H9 (cell line): ENCODE measurements around the gene FBXO11. TPM values are rescaled to one million over a fixed set of nuclear protein-coding genes. Genes with fewer than 3 reads are reported as not detected.

Experiments used
- DNase-seq: peaks from one replicate; pipeline ENCODE4 v3.0.0-alpha.2; 2017
- H2AFZ ChIP-seq: one replicate; pipeline ENCODE4 v1.6.1; 2013; ENCODE audit warnings: mild to moderate bottlenecking, low read length, control low read depth, moderate library complexity
- H2AK5ac ChIP-seq: 2 replicates; pipeline ENCODE4 v1.6.1; 2013; ENCODE audit warnings: low read length, control low read depth, mixed read lengths; ENCODE audit not compliant: insufficient read length
- H2BK120ac ChIP-seq: one replicate; pipeline ENCODE4 v1.6.1; 2013; ENCODE audit warnings: low read depth, mild to moderate bottlenecking, low read length, control low read depth, inconsistent platforms; ENCODE audit not compliant: poor library complexity, severe bottlenecking
- H2BK12ac ChIP-seq: 2 replicates; pipeline ENCODE4 v1.6.1; 2013; ENCODE audit warnings: low read length, control low read depth, mixed read lengths, low read depth; ENCODE audit not compliant: insufficient read length
- H2BK15ac ChIP-seq: 2 replicates; pipeline ENCODE4 v1.6.1; 2013; ENCODE audit warnings: low read depth, low read length, control low read depth
- H2BK20ac ChIP-seq: one replicate; pipeline ENCODE4 v1.6.1; 2013; ENCODE audit warnings: low read depth, mild to moderate bottlenecking, low read length, control low read depth, inconsistent platforms; ENCODE audit not compliant: poor library complexity, severe bottlenecking
- H2BK5ac ChIP-seq: 2 replicates; pipeline ENCODE4 v1.6.1; 2013; ENCODE audit warnings: low read length, control low read depth, mixed read lengths; ENCODE audit not compliant: insufficient read length
- H3K14ac ChIP-seq: 2 replicates; pipeline ENCODE4 v1.6.1; 2013; ENCODE audit warnings: low read length, control low read depth; ENCODE audit not compliant: insufficient read depth
- H3K18ac ChIP-seq: 2 replicates; pipeline ENCODE4 v1.6.1; 2013; ENCODE audit warnings: low read depth, mild to moderate bottlenecking, mixed read lengths, low read length, control low read depth; ENCODE audit not compliant: insufficient read length
- H3K23ac ChIP-seq: 2 replicates; pipeline ENCODE4 v1.6.1; 2013; ENCODE audit warnings: low read length, control low read depth, mixed read lengths, low read depth; ENCODE audit not compliant: insufficient read length
- H3K23me2 ChIP-seq: 2 replicates; pipeline ENCODE4 v1.6.1; 2013; ENCODE audit warnings: low read depth, mild to moderate bottlenecking, mixed read lengths, low read length, control low read depth; ENCODE audit not compliant: insufficient read length, poor library complexity, severe bottlenecking
- H3K27ac ChIP-seq: 2 replicates; pipeline ENCODE4 v1.5.1; 2013; ENCODE audit warnings: low read length, control low read depth, mixed read lengths, low read depth; ENCODE audit not compliant: insufficient read length
- H3K27me3 ChIP-seq: 2 replicates; pipeline ENCODE4 v1.6.1; 2013; ENCODE audit warnings: low read length, control low read depth, inconsistent platforms; ENCODE audit not compliant: insufficient read depth
- H3K4ac ChIP-seq: 2 replicates; pipeline ENCODE4 v1.6.1; 2013; ENCODE audit warnings: low read depth, mild to moderate bottlenecking, control low read depth, inconsistent platforms, low read length, moderate library complexity
- H3K4me1 ChIP-seq: 2 replicates; pipeline ENCODE4 v1.6.1; 2013; ENCODE audit warnings: low read length, control low read depth, inconsistent platforms; ENCODE audit not compliant: insufficient read depth
- H3K4me2 ChIP-seq: 2 replicates; pipeline ENCODE4 v1.6.1; 2013; ENCODE audit warnings: low read length, control low read depth, mixed read lengths; ENCODE audit not compliant: insufficient read length, insufficient read depth
- H3K56ac ChIP-seq: 2 replicates; pipeline ENCODE4 v1.6.1; 2013; ENCODE audit warnings: low read depth, mild to moderate bottlenecking, mixed read lengths, low read length, control low read depth; ENCODE audit not compliant: insufficient read length
- H3K79me1 ChIP-seq: 2 replicates; pipeline ENCODE4 v1.6.1; 2013; ENCODE audit warnings: low read depth, mild to moderate bottlenecking, moderate library complexity, low read length, control low read depth, inconsistent platforms; ENCODE audit not compliant: insufficient read depth, poor library complexity, severe bottlenecking
- H3K79me2 ChIP-seq: 2 replicates; pipeline ENCODE4 v1.6.1; 2013; ENCODE audit warnings: low read length, control low read depth, inconsistent platforms; ENCODE audit not compliant: insufficient read depth
- H3K9ac ChIP-seq: 2 replicates; pipeline ENCODE4 v1.6.1; 2013; ENCODE audit warnings: low read length, control low read depth, mixed read lengths; ENCODE audit not compliant: insufficient read length; ENCODE audit errors: extremely low read depth
- H3K9me3 ChIP-seq: one replicate; pipeline ENCODE4 v1.6.1; 2013; ENCODE audit warnings: low read depth, low read length, inconsistent platforms; ENCODE audit not compliant: control insufficient read depth
- H3T11ph ChIP-seq: one replicate; pipeline ENCODE4 v1.6.1; 2013; ENCODE audit warnings: mild to moderate bottlenecking, low read length, control low read depth, inconsistent platforms
- H4K20me1 ChIP-seq: one replicate; pipeline ENCODE4 v1.6.1; 2013; ENCODE audit not compliant: control insufficient read depth, insufficient read length, insufficient read depth
- H4K5ac ChIP-seq: 2 replicates; pipeline ENCODE4 v1.6.1; 2013; ENCODE audit warnings: low read depth, mild to moderate bottlenecking, mixed read lengths, low read length, control low read depth; ENCODE audit not compliant: insufficient read length
- H4K8ac ChIP-seq: replicated peaks from 2 replicates; pipeline ENCODE4 v1.6.1; 2013; ENCODE audit warnings: low read length, control low read depth, mixed read lengths, low read depth; ENCODE audit not compliant: insufficient read length
- H4K91ac ChIP-seq: 2 replicates; pipeline ENCODE4 v1.6.1; 2013; ENCODE audit warnings: low read depth, mild to moderate bottlenecking, moderate library complexity, mixed read lengths, low read length, control low read depth; ENCODE audit not compliant: insufficient read length
- H3K27ac Mint-ChIP-seq, 3 experiments: 2 replicates in 2 of 3; 3 replicates in 1 of 3; pipeline ENCODE4 v1.8.0; 2020 to 2021; ENCODE audit warnings: mixed read lengths in 3 of 3, mild to moderate bottlenecking in 1 of 3, moderate library complexity in 1 of 3
- H3K27me3 Mint-ChIP-seq: 2 replicates; pipeline ENCODE4 v1.8.0; 2021; ENCODE audit warnings: low read depth, mild to moderate bottlenecking, moderate library complexity, mixed read lengths
- H3K36me3 Mint-ChIP-seq, 3 experiments: 2 replicates in 2 of 3; 3 replicates in 1 of 3; pipeline ENCODE4 v1.8.0; 2020 to 2021; ENCODE audit warnings: low read depth in 3 of 3, mixed read lengths in 3 of 3; ENCODE audit not compliant: insufficient read depth in 1 of 3
- H3K4me1 Mint-ChIP-seq, 2 experiments: 2 replicates each; pipeline ENCODE4 v1.8.0; 2020; ENCODE audit warnings: mixed read lengths in 2 of 2
- H3K4me3 Mint-ChIP-seq, 2 experiments: 2 replicates in 1 of 2; 3 replicates in 1 of 2; pipeline ENCODE4 v1.8.0; 2020 to 2021; ENCODE audit warnings: mild to moderate bottlenecking in 2 of 2, mixed read lengths in 2 of 2, moderate library complexity in 1 of 2
- H3K9me3 Mint-ChIP-seq, 2 experiments: 2 replicates in 1 of 2; 3 replicates in 1 of 2; pipeline ENCODE4 v1.8.0; 2020; ENCODE audit warnings: mild to moderate bottlenecking in 2 of 2, mixed read lengths in 2 of 2, moderate library complexity in 1 of 2
- WGBS: extraction: QIAGEN DNeasy Blood & Tissue Kit; methylation state at CpG from one replicate; pipeline ENCODE4 v1.1.7; 2013; ENCODE audit warnings: missing lambda C conversion rate, low lambda C conversion rate, mixed read lengths; ENCODE audit not compliant: insufficient read length; ENCODE audit errors: extremely low coverage; 5-methylcytosine and 5-hydroxymethylcytosine counted together
- total RNA-seq: library from RNA; stranded (reverse); gene quantifications from 2 replicates; pipeline ENCODE4 v1.2.1, GENCODE V29; 2021
- TF ChIP-seq, protein P1 (sequence below): fragments of 200-600 bp; sonication (generic); conservative IDR thresholded peaks from 3 replicates; pipeline ENCODE4 v1.8.0; 2021; ENCODE audit warnings: antibody characterized with exemption, mild to moderate bottlenecking

The FBXO11 gene
- total RNA-seq, 1 experiment from 2014 or later = 68.8 TPM

DNA sequence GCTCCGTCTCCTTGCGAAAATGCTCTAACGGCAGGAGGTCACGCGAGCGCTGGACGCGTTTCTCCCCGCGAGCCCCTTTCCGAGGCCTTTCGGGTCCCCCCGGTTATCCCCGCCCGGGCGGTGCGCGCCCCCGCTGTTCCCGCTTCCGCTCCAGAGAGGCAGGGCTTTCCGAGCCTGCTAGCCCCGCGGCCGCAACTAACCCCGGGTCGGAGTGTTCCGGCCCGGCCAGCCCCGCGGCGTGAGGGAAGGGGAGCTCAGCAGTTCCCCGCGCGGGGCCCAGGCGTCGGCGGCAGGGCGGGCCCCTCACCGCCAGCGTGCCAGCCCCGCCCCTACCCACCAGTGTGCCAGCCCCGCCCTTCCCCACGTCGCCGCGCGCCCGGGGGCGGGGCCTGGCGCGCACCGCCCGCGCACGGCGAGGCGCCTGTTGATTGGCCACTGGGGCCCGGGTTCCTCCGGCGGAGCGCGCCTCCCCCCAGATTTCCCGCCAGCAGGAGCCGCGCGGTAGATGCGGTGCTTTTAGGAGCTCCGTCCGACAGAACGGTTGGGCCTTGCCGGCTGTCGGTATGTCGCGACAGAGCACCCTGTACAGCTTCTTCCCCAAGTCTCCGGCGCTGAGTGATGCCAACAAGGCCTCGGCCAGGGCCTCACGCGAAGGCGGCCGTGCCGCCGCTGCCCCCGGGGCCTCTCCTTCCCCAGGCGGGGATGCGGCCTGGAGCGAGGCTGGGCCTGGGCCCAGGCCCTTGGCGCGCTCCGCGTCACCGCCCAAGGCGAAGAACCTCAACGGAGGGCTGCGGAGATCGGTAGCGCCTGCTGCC, 123.4 kb downstream of the FBXO11 start, which contains the start of gene MSH6:
Gene MSH6 (plus strand): TSS at position 475 of the 815 bp plus-strand sequence. CDS start 89 bp downstream, at position 564.
- H4K20me1 ChIP-seq = no peaks in the 10 kb centered on the region

More for the DNA sequence above, 123.4 kb downstream of the FBXO11 start, which contains the start of gene MSH6:
- Histone ChIP-seq H3K9me3 (no peaks in the 10 kb centered on the region), H3K4me1 (peaks cover 2% of the 10 kb centered on the region; the same call in 1 of the 2 replicates), H2AFZ (no peak within 1 kb of the TSS), H3K23ac (no peak within 1 kb of the TSS), H3K56ac (no peak within 1 kb of the TSS), H3K9ac (peak within 1 kb of the TSS; percentile 97), H3K79me1 (no peaks in the 10 kb centered on the region), H3T11ph (no peak within 1 kb of the TSS), H2BK15ac (no peak within 1 kb of the TSS), H3K4ac (no peak within 1 kb of the TSS; the same call in 1 of the 2 replicates), H3K4me2 (peak within 1 kb of the TSS; percentile 88), H4K8ac (no peak within 1 kb of the TSS), H3K18ac (peak within 1 kb of the TSS; percentile 89), H3K27ac (peak within 1 kb of the TSS; percentile 53), H2BK12ac (peak within 1 kb of the TSS; percentile 50), H2BK20ac (no peak within 1 kb of the TSS), H2BK5ac (no peak within 1 kb of the TSS), H2AK5ac (no peak within 1 kb of the TSS), H3K23me2 (peaks cover 4% of the 10 kb centered on the region), H4K91ac (no peak within 1 kb of the TSS), H2BK120ac (no peak within 1 kb of the TSS), H4K5ac (no peak within 1 kb of the TSS), H3K14ac (peak within 1 kb of the TSS; percentile 96), H3K79me2 (peaks cover 38% of the 10 kb centered on the region), H3K27me3 (no peaks in the 10 kb centered on the region)
- Mint-ChIP-seq H3K9me3 (no peaks in the 10 kb centered on the region; a peak in 2 of 5 replicates), H3K27me3 (no peaks in the 10 kb centered on the region), H3K4me3 (peak within 1 kb of the TSS; percentile 92 to 96), H3K4me1 (peaks cover 31 to 37% of the 10 kb centered on the region in 2 experiments), H3K27ac (peak within 1 kb of the TSS; percentile 91 to 95 (median 94)), H3K36me3 (peaks cover 12 to 22% (median 18%) of the 10 kb centered on the region in 3 experiments)
- TF ChIP-seq, protein P1, sequence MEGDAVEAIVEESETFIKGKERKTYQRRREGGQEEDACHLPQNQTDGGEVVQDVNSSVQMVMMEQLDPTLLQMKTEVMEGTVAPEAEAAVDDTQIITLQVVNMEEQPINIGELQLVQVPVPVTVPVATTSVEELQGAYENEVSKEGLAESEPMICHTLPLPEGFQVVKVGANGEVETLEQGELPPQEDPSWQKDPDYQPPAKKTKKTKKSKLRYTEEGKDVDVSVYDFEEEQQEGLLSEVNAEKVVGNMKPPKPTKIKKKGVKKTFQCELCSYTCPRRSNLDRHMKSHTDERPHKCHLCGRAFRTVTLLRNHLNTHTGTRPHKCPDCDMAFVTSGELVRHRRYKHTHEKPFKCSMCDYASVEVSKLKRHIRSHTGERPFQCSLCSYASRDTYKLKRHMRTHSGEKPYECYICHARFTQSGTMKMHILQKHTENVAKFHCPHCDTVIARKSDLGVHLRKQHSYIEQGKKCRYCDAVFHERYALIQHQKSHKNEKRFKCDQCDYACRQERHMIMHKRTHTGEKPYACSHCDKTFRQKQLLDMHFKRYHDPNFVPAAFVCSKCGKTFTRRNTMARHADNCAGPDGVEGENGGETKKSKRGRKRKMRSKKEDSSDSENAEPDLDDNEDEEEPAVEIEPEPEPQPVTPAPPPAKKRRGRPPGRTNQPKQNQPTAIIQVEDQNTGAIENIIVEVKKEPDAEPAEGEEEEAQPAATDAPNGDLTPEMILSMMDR = no peak
- DNase-seq = peak; percentile 90
- no CpG with 5 or more reads among the region's 98 CpGs for WGBS
